ENCODE data around the gene PYGO1.
"Not testable (repeated sequence)": the region's sequence is repeated elsewhere in the genome, so short reads cannot be mapped to it uniquely, and the experiment has no call there.

PYGO1 gene, protein sequence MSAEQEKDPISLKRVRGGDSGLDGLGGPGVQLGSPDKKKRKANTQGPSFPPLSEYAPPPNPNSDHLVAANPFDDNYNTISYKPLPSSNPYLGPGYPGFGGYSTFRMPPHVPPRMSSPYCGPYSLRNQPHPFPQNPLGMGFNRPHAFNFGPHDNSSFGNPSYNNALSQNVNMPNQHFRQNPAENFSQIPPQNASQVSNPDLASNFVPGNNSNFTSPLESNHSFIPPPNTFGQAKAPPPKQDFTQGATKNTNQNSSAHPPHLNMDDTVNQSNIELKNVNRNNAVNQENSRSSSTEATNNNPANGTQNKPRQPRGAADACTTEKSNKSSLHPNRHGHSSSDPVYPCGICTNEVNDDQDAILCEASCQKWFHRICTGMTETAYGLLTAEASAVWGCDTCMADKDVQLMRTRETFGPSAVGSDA

DNA sequence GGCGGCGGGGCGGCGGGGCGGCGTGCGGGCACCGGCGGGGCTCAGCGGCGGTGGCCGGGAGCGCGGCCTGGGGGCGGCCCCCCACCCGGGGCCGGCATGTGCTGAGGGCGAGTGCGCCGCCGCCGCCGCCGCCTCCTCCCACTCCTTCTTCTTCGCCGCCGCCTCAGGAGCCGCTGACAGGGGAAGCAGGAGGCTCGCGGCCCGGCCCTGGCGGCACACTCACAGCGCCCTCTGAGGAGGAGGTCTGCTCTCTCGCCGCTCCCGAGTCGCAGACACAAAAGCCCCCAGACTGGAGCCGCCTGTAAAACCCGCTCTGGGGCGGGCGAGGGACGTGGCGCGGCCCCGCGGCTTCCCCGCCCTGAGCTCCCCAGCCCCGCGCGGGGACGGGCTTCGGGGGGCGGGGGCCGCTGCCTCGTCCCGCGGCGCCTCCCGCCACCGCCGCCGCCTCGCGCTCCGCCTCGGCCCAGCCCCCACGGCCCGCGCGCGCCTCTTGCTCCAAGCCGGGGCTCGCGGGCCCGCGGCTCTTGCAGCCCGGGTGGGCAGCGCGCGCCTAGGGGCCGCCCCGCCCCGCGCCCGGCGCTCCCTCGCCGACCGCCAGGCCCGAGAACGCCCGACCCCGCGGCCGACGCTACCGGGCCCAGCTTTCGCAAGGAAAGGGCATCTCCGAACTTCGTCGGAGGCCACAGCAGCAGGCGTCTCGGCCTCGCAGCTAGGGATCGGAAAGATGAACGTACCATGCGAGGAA is at the start of gene PYGO1:
TSS of gene PYGO1 (minus strand) at position 276 of the 745 bp plus-strand sequence. CDS start 462 bp downstream, outside the sequence.
- in situ Hi-C loops (cut with MboI; ENCODE audit: low sequenced_read_pairs): no loop called here

DNA sequence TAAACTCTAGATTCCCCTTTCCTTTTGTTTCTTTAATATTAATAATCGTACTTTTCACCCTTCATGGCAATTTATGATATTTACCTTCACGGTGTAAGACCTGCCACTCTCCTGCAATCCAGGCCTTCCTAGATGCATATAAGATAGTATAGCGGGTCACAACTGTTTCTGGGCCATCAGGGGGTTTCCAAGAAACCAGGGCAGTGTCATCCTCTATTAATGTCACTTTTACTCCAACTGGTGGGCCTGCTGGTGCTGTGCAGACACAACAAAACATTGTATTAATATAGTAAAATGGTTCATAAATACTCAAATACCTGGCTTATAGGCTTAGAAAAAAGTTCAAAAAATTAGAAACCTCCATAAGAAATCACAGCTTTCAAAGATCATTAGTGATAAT is 48.9 kb upstream of the PYGO1 start:
- in situ Hi-C loops (cut with MboI; ENCODE audit: low sequenced_read_pairs): no loop called here

DNA sequence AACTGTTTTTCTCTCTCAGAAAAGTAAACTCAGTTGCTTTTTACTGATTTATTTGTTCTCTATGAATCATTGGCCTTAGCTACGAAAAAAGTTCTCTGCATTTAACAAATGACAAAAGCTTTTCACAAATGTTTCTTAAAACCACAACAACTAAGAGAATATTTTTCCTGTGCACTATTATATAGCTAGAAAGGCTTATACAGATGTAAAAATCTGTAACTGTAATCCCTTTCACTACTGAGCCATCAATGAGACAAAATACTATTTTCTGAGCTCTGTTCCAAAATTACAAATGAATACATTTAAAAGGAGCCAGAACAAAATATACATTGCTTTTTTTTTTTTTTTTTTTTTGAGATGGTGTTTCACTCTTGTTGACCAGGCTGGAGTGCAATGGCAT is 45.6 kb upstream of the PYGO1 start:
- in situ Hi-C loops (cut with MboI; ENCODE audit: low sequenced_read_pairs): no loop called here

DNA sequence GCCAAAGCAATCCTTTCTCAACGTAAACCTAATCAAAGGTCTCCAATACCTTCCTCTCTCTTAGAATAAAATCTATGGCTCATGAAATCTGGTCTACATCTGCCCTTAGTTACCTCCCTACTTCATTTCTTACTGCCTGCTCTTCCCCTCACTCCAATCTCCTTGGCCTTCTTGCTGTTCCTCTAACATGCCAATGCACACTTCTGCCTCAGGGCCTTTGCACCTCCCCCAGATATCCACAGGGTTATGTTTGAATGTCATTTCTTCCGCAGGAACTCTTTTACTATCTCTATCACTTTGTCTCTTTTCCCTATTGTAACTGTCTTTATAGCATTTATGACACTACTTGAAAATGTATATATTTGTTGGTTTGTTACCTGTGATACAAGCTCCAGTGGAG is 44.3 kb upstream of the PYGO1 start:
- in situ Hi-C loops (cut with MboI; ENCODE audit: low sequenced_read_pairs): no loop called here

DNA sequence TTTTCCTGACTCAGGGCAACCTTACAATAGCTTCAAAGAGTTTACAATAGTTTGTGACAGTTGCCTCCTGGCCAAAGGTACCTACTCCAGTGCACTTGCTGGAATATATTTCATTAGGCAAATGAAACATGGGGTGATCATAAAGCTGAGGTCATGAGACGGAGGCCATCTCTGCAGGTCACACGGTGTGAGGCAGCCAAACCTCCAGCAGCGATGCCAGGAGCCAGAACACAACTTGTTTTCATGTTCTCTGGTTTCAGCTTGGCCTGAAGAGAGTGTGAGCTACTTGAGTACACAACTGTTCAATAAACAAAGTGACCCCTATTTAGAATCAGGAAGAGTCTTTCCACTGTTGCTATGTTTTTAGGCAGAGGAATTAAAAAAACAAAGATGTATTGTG is 42.7 kb upstream of the PYGO1 start:
- in situ Hi-C loops (cut with MboI; ENCODE audit: low sequenced_read_pairs): no loop called here

DNA sequence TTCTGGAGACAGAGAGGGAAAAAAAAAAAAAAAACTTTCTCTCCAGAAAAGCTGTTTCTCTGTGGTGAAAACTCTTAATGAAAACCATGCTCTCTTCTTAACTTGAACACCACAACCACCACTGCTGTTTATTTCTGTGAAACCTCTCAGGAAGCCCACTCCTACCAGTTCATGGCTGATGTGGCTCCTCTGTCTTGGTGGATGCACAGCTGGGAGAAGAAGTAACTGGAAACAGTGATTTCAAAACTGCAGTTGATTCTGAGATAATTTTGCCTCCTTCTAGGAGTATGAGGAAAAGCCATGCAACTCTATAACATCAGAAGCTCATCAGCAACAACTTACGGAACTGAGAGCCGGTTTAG is 40.2 kb upstream of the PYGO1 start:
- in situ Hi-C loops (cut with MboI; ENCODE audit: low sequenced_read_pairs): no loop called here

DNA sequence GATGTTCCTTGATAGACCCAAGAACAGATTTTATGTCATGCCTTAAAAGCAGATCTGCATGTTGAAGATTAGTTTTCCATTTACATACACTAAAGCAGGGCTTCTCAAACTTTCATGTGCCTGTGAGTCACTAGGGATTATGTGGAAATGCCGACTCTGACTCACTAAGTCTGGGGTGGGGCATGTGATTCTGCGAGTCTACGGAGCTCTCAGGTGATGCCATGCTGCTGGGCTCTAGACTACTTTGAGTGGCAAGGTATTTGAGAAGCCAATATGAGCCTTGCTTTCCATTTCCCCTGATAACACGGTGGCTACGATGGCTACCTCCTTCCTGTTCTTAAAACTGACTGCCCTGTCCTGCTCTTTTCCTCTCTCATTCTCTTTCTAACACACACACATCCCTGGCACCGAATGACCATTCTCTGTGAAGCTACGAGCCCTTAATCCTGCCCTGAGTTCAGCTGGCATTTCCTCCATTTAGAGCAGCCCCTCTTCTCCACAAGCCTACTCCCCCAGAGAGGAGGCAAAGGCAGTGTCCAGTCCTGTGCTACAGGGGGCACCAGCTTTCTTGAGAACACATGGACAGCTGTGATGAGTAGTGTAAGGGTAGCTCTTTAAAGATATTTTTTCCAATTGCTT is 39.7 kb upstream of the PYGO1 start:
- in situ Hi-C loops (cut with MboI; ENCODE audit: low sequenced_read_pairs): no loop called here

DNA sequence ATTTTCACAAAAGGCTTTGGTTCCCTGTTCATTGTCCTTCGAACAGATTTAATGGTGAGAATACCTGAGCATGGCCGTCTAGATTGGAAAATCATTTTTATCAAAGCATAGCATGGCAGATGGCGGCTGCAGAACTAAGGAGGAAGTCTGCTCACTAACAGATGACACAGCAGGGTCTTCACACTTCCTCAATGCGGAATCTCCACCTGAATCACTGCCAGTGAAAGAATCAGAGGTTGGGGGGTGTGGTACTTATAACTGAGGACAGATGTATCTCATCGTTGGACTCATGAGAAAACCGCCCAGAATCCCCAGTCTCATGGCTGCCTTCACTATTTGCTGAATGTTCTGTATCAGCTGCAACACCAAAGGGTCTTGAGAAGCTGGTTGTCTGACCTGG is 31.6 kb upstream of the PYGO1 start:
- in situ Hi-C loops (cut with MboI; ENCODE audit: low sequenced_read_pairs): no loop called here

DNA sequence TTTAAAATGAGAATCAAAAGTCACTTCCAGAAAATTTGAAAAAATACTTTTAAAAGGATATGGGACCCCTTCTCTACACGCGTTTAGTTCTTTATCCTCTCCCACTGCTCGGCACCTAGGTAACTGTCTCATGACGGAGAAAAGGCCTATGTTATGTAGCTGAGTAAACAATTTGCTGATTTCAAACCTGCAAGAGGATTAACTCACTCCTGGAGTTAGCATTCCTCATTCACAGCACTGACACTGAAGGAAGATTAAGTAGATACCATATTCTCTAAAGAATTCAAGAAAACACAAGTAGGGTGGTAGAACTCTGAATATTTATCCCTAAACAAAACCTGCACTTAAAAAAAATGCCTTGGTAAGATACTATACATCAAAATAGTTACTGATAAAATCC is 30.2 kb upstream of the PYGO1 start:
- in situ Hi-C loops (cut with MboI; ENCODE audit: low sequenced_read_pairs): no loop called here

DNA sequence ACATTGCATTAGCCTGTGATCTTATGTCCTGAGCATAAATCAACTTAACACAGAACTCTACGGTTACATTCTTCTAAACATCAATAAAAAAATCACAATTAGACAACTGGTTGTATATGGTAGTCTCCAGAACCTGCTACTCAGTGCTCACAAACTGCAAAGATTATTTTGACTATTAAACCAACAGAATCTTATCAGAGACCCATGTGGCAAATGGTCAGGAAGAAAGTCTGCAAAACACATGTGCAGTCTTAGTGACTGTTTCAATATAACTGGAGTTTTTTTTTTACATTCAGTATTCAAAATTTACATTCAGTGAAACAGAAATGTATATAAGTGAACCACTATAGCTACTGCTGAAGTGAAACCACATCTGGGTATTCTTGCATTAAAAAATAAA is 27.3 kb upstream of the PYGO1 start:
- in situ Hi-C loops (cut with MboI; ENCODE audit: low sequenced_read_pairs): no loop called here

DNA sequence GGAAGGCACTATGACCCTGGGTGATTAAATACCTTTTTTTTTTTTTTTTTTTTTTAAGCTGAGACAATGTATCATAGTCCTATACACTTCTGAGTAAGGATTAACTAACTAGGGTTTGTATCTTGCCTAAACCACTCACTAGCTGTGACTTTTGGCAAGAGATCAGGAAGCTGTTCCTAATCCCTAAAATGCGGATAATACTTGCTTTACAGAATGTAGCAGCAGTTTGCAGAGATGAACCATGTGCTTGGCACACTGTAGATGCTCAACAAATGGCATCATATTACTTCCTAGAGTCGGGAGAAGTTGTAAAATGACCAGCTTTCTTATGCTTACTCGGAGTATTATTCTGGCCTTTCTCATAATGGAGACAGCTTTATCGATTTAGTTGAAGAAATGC is 25.6 kb upstream of the PYGO1 start:
- in situ Hi-C loops (cut with MboI; ENCODE audit: low sequenced_read_pairs): no loop called here

DNA sequence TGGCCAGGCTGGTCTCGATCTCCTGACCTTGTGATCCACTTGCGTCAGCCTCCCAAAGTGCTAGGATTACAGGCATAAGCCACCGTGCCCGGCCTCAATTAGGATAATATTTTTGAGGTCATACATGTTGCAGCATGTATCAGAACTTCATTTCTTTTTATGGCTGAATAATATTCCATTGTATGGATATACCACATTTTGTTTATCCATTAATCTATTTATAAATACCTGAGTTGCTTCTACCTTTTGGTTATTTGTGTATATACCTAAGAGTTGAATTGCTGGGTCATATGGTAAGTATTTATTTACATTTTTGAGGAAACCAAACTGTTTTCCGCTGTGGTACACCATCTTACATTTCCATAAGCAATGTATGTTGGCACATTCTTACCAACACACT is 18.1 kb upstream of the PYGO1 start:
- in situ Hi-C loops (cut with MboI; ENCODE audit: low sequenced_read_pairs): no loop called here

DNA sequence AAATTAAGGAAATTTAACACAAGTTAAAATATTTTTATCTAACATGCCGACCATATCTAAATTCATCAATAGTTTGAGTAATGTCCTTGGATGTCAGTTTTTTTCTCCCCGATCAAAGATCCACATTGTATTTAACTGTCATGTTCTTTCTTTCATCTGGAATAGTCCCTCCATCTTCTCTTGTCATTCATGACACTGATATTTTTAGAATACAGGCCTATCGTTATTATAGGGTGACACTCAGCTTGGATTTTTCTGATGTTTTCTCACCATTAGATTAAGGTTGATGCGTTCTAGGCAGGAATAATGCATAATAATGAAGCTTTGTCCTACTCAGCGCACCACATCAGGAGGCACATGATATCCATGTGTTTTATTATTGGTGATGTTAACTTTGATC is 13.2 kb upstream of the PYGO1 start:
- in situ Hi-C loops (cut with MboI; ENCODE audit: low sequenced_read_pairs): no loop called here

DNA sequence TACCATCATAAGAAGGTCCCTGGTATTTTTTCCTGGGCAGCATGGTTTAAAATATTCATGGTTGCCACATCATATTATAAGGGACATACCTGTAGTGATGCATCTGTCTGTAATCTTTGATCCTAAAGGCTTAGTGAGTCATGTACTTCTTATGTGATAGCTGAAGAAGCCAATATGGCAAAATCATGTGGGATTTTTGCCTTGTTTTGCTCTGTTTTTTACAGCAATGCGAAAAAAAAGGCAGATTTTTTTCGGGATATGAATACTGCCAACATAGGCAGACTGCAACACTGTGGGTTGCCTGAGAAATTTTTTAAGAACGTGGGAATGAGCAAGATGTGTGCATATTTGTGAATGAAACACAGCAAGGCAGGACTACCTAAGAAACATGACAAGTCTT is 11.3 kb upstream of the PYGO1 start:
- in situ Hi-C loops (cut with MboI; ENCODE audit: low sequenced_read_pairs): no loop called here

DNA sequence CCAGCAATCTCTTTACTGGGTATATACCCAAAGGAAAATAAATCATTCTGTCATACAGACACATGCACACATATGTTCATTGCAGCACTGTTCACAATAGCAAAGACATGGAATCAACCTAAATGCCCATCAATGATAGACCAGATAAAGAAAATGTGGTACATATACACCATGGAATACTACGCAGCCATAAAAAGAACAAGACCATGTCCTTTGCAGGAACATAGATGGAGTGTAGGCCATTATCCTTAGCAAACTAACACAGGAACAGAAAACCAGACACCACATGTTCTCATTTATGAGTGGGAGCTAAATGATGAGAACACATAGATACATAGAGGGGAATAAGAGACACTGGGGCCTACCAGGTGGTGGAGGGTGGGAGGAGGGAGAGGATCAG is 4.9 kb upstream of the PYGO1 start:
- in situ Hi-C loops (cut with MboI; ENCODE audit: low sequenced_read_pairs): not testable (repeated sequence)

DNA sequence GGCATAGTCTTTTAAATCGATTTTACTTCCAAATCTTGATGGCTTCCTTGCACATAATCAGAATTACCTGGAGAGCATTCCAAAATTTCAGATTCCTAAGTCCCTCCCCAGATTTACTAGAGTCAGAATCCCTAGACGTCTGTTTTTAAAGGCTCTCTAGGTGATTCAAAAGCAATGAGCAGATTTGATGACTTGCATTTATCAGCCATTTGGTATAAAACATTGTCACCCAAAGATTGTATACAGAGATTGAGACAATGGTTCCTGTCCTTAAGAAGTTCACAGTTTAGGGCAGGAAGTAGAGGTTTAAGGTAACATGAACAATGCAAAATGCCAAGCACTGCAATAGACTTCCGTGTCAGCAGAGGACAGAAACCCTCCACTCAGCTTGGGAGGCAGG is 2.6 kb upstream of the PYGO1 start:
- in situ Hi-C loops (cut with MboI; ENCODE audit: low sequenced_read_pairs): no loop called here

DNA sequence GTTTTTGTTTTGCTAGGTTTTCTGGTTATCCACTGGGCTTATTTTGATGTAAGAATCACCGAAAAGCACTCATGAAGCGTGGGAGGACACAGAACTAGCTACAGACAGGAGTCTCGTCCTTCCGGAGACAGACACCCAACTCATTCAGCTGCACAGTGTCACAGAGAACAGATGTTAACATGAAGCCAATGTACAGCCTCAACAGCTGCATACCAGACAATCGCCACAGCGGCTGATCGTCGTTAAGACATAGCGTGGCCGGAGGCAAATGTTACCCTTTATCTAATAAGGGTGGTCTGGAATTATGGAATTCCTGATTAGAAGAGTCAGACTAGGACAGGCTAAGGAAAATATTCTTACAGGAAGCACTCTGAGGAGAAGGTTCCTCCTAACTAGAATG is 1.1 kb upstream of the PYGO1 start:
- in situ Hi-C loops (cut with MboI; ENCODE audit: low sequenced_read_pairs): no loop called here

DNA sequence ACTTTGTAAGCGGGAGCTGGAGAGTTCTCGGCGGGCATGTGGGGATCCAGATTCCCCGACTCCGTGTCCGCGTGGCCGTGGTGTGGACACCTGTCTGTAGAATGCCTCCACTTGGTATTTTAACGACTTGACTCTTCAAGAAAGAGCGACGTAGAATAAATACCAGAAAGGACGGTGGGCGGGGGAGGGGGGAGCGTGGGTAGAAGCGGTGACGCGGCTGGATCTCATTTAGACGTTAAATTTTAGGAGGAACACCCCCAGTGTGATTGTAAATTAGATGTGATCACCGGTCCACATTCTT is 620 bp upstream of the PYGO1 start:
- in situ Hi-C loops (cut with MboI; ENCODE audit: low sequenced_read_pairs): no loop called here

DNA sequence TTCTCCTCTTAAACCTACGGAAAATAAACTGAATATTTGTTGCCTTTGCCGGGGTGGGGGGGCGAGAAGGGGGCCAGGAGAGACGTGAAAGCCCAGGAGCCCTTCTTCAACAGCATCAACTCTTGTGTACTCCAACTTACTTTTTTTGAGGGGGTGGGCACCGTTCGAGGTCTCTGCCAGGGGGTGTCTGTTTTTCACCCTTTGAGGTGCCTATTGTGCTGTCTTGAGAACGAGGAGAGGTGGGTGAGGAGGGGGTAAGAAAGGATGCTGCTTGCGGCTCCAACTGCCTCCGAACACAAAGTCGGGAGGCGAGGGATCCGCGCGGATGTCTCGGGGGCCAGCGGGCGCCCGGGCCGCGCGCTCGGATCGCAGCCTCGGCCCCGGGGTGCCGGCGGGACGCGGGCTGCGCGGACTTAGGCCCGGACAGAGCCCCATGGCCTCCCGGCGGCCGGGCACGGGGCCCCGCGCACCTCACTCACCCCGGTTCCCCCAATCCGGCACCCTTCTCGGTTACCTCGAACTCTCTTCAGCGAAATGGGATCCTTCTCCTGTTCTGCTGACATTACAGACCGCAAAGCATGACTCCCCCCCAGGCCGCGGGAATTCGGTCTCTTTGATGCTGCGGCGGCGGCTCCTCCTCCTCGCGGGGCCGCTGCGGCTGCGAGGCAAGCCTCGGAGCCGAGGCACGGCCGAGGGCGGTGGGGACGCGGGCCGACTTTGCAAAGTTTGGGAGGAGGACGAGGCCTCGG is 650 bp downstream of the PYGO1 start:
- in situ Hi-C loops (cut with MboI; ENCODE audit: low sequenced_read_pairs): no loop called here

DNA sequence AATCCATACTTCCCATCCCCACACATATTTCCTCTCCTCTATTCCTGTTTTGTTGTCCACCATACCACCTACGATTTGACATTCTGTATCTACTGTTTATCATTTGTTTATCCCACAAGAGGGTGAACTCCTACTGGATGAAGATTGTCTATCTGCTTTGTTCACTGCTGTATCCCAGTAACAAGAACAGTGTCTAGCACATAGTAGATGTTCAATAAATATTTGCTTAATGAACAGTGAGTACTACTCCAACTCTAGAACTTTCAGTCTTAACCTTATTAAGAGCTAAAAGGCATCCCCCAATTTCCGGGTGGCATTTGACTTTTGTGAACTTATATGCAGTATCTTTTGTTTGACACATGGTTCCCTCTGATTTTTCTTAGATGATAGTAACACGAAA is 1.3 kb downstream of the PYGO1 start:
- in situ Hi-C loops (cut with MboI; ENCODE audit: low sequenced_read_pairs): no loop called here

DNA sequence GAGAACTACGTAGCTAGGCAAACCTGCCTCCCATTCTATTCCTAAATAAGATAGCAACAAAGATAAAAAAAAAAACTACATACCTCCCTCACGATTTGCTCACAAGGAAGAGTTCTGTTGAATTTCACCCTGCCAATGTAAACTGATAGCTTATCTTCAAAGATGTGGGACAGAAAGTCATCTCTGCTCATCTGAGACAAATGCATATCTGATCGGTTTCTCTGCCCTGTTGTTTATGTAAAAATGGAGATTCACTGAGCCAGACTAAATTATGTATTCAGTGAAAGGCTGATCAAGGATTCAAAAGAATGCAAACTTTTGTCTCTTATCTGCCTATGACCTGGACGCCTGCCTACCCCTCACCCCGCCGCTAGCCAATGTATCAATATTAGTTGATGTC is 11.2 kb downstream of the PYGO1 start:
- in situ Hi-C loops (cut with MboI; ENCODE audit: low sequenced_read_pairs): no loop called here

DNA sequence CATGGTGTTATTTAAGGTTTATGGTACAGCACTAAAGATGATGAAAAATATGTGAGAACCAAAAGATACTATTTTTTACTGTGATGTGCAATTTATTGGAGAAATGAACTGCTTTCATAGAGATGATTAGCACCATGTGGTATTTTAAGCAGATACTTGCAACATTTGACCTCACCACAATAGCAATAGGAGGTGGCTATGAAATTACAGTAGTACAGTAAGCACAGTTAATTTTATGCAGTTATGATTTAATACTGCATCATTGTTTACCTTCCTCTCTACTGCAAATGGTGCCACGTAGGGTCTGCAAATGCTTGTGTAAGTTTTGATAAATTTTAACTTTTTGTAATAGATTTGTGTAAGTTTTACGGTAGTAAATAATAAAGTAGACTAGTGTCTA is 14.0 kb downstream of the PYGO1 start:
- in situ Hi-C loops (cut with MboI; ENCODE audit: low sequenced_read_pairs): no loop called here

Measured in hTERT RPE-1 (cell line).